ENCODE data around the gene TMEM135.

- TF ChIP-seq CTCF (IDR thresholded peaks at IDR 0.05) (no peak), EZH2phosphoT487 (IDR thresholded peaks at IDR 0.05) (no peak), EZH2 (IDR thresholded peaks at IDR 0.05) (no peak)
Observed at GRCh38 chr11:87259736-87260135, 222.0 kb downstream of the TMEM135 start.

Data from neural progenitor cell (in vitro differentiated cells).